Ishikawa (cell line): ENCODE data around the gene CTNND2.

ENCODE experiments used
- EGR1 ChIP-seq: IDR thresholded peaks from 2 replicates; pipeline ENCODE4 v1.6.1; 2012
- EP300 ChIP-seq: IDR thresholded peaks from 2 replicates; pipeline ENCODE4 v1.6.1; 2012; ENCODE audit warnings: borderline replicate concordance
- RAD21 ChIP-seq: IDR thresholded peaks from 2 replicates; pipeline ENCODE4 v1.6.1; 2012; ENCODE audit warnings: low read depth
- TAF1 ChIP-seq: IDR thresholded peaks from 2 replicates; pipeline ENCODE4 v1.6.1; 2012; ENCODE audit warnings: low read depth, mild to moderate bottlenecking
- TCF12 ChIP-seq: IDR thresholded peaks from 2 replicates; pipeline ENCODE4 v1.6.1; 2012; ENCODE audit warnings: low read depth
- TEAD4 ChIP-seq: IDR thresholded peaks from 2 replicates; pipeline ENCODE4 v1.6.1; 2012
- USF1 ChIP-seq: IDR thresholded peaks from 2 replicates; pipeline ENCODE4 v1.6.1; 2012
- ZBTB7A ChIP-seq: IDR thresholded peaks from 2 replicates; pipeline ENCODE4 v1.6.1; 2012; ENCODE audit warnings: low read depth
- TF ChIP-seq, protein P1 (sequence below): IDR thresholded peaks from 2 replicates; pipeline ENCODE4 v1.6.1; 2012; ENCODE audit warnings: low read depth, mild to moderate bottlenecking
- TF ChIP-seq, protein P2 (sequence below): IDR thresholded peaks from 2 replicates; pipeline ENCODE4 v1.6.1; 2012

- TF ChIP-seq EP300 (no peak), USF1 (no peak), TEAD4 (no peak), TAF1 (no peak), TCF12 (no peak), RAD21 (no peak), EGR1 (no peak), ZBTB7A (no peak)
- TF ChIP-seq, protein P1, sequence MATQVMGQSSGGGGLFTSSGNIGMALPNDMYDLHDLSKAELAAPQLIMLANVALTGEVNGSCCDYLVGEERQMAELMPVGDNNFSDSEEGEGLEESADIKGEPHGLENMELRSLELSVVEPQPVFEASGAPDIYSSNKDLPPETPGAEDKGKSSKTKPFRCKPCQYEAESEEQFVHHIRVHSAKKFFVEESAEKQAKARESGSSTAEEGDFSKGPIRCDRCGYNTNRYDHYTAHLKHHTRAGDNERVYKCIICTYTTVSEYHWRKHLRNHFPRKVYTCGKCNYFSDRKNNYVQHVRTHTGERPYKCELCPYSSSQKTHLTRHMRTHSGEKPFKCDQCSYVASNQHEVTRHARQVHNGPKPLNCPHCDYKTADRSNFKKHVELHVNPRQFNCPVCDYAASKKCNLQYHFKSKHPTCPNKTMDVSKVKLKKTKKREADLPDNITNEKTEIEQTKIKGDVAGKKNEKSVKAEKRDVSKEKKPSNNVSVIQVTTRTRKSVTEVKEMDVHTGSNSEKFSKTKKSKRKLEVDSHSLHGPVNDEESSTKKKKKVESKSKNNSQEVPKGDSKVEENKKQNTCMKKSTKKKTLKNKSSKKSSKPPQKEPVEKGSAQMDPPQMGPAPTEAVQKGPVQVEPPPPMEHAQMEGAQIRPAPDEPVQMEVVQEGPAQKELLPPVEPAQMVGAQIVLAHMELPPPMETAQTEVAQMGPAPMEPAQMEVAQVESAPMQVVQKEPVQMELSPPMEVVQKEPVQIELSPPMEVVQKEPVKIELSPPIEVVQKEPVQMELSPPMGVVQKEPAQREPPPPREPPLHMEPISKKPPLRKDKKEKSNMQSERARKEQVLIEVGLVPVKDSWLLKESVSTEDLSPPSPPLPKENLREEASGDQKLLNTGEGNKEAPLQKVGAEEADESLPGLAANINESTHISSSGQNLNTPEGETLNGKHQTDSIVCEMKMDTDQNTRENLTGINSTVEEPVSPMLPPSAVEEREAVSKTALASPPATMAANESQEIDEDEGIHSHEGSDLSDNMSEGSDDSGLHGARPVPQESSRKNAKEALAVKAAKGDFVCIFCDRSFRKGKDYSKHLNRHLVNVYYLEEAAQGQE: no peak
- TF ChIP-seq, protein P2, sequence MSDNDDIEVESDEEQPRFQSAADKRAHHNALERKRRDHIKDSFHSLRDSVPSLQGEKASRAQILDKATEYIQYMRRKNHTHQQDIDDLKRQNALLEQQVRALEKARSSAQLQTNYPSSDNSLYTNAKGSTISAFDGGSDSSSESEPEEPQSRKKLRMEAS: no peak
Measured at GRCh38 chr5:11407556-11408145, 496.6 kb downstream of the CTNND2 start.
